GM21528 (cell line): ENCODE data around the gene BDP1.
"Not testable (repeated sequence)": the region's sequence is repeated elsewhere in the genome, so short reads cannot be mapped to it uniquely, and the experiment has no call there.

Experiments used
- ATAC-seq: cut with Tn5 transposase; IDR thresholded peaks from one replicate; pipeline ENCODE4 v1.9.1; 2021; ENCODE audit warnings: mild to moderate bottlenecking, moderate library complexity; ENCODE audit not compliant: unreplicated experiment, low FRiP score

BDP1 gene

DNA sequence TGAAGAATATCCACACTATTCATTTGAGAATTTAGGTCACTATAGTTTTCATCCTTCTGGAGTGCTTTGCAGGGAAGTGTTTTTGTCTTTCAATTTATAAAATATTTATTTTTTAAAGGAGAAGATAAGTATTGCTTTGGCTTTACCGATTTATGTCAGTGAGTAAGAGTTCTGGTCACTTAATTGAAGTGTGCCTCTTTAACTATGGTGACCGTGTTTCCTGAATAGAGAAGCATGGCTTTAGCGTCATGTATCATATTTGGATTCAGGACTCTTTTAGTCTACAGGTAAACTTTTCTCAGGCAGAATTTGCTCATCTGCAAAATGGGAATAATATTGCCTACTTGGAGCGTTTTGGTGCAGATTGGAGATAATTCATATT, 902 bp downstream of the BDP1 start:
- peak; percentile 12 for ATAC-seq

DNA sequence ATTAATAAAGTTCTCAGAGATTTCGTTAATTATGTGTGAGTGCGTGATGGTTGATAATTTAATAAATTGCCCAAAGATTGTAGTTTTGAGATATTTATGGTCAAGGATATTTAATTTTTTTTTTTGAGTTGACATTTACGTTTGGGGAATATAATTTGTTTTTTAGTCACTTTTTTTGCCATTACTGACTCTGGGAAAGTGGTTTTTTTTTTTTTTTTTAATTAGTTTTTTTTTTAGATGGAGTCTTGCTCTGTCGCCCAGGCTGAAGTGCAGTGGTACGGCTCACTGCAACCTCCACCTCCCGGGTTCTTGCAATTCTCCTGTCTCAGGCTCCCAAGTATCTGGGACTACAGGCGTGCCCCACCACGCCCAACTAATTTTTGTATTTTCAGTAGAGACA, 1.7 kb downstream of the BDP1 start:
- ATAC-seq: no peak

DNA sequence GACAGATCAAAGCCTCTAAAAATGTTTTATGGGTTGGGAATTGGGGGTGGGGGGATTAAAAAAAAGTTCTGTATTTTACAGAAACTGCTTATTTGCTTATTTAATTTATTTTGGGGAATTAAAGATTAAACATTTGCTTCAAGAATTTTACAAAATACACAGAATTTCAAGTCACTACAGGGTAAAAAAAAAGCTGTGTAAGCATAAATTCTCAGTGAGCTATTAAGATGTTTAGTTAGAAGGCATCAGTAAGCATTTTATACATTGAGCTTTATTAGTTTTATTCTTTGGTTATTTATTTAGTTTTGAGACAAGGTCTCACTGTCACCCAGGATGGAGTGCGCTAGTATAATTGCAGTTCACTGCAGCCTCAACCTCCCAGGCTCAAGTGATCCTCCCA, 5.2 kb downstream of the BDP1 start:
- no peak for ATAC-seq

DNA sequence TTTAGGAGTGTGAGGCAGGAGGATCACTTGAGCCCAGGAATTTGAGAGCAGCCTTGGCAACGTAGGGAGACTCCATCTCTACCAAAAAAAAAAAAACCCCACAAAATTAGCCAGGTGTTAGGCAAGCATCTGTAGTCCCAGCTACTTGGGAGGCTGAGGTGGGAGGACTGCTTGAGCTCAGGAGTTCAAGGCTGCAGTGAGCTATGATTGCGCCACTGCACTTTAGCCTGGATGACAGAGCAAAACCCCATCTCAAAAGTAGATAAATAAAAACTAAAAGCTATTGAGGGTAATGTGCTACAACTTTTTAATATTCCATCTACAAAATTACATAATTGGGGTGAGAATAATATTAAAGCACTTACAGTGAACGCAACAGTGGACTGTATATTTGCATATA, 5.9 kb downstream of the BDP1 start:
- ATAC-seq: no peak

DNA sequence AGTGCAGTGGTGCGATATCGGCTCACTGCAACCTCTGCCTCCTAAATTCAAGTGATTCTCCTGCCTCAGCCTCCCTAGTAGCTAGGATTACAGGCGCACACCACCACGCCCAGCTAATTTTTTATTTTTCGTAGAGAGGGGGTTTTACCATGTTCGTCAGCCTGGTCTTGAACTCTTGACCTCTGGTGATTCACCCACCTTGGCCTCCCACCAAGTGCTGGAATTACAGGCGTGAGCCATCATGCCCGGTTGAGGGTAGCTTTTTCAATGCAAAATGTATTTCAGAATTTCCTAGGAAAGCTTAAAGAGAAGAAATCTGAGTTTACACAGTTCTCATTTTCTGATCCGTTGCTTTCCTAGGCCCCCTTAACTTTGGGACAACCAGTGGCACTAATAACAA, 15.7 kb downstream of the BDP1 start:
- no peak for ATAC-seq

DNA sequence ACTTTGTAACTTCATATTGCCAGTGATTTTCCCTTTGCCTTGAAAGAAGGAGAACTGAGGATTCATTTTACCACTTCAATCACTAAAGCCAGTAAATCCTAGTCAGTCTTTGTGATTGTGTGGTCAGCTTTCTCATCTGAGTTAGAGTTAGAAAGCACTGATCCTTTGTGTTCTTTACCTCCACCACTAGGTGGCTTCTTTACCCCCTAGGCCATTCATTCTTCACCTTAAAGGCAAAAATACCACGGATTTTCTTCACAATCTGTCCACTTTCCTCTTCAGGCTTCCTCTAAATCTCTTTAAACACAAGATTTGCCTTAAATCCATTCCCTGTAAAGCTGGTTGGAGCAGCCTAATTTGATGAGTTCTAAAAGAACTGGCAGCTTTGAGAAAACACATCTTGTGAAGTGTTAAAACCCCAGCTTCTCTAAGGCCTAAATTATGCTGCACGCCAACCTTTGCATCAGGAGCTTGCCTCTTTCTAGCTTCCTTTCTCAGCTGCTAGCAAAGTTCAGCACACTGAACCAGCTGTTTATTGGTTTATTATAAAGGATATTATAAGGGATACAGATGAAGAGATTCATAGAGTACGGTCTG, 20.4 kb downstream of the BDP1 start:
- ATAC-seq: no peak

DNA sequence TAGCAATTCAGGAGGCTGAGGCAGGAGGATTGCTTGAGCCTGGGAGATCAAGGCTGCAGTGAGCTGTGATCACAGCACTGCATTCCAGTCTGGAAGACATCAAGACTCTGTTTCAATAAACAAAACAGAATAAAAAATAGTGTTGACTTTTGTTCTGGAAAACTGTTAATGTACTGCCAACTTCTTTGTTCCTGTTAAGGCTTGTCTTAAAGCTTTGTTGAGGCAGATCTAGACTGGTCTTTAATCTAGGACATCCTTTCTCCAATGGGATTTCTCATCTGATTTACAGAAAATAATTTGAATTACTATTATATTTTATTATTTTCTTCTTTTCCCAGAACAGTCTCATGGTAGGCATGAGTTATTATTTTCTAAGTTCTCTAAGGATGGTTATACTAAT, 26.0 kb downstream of the BDP1 start:
- ATAC-seq: no peak

DNA sequence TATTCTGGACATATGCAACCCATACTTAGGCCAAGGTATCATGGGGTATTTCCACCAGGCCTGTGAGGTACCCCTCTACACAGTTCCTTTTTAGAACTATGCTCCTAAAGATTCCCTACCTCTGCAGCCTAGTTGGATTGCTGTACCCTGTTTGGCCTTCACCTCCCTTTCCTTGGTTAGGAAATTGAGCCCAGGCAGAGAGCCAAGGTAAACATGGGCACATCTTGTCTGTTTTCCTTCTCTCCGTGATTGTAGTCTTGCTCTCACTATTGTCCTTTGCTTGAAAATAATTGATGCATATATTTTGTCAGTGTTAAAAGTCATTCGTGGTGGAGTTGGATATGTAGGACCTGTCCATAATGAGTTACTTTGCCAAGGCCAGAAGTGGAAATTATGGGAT, 26.7 kb downstream of the BDP1 start:
- ATAC-seq: no peak

DNA sequence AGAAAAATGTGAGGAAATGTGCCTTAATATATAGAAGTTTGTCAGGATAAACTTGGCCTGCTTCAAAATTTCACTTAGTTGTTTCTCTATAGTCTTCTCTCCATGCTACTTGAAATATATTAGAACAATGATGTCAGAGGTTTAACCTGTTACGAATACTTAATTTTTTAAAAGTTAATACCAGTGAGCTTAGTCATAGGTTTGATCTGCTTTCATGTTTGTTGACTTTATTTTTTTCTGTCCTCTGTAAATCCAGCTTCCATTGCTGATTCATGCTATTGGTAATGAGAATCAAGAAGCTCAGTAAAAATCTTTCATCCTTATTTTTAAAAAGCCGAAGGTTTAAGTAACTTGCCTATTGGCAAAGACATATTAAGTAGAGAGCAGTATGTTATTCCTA, 27.9 kb downstream of the BDP1 start:
- ATAC-seq: no peak

DNA sequence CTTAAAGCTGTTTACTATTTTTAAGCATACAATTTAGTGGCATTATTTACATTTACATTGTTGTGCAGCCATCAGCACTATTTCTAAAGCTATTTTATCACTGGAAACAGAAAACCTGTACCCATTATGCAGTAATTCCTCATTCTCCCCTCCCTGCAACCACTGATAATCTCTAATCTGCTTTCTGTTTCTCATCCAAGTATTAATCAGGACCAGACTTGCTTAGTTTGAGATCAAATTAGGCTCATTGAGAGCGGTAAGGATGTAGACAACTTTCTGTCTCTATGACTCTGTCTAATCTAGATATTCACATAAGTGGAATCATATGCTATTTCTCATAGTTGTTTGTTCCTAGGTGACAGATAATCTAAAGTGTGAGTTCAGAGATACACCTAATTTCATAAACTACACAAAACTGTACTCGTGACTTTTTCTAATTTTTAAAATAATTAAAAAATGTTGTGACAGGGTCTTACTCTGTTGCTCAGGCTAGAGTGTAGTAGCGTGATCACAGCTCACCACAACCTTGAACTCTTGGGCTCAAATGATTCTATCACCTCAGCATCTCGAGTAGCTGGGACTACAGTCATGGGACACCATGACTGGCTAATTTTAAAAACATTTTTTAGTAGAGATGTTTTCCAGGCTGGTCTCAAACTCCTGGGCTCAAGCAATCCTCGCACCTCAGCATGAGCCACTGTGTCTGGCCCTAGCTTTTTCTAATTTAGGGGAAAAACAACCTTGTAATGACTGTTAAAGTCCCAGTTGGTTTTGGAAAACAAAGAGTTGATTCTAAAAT, 37.6 kb downstream of the BDP1 start:
- no peak for ATAC-seq

DNA sequence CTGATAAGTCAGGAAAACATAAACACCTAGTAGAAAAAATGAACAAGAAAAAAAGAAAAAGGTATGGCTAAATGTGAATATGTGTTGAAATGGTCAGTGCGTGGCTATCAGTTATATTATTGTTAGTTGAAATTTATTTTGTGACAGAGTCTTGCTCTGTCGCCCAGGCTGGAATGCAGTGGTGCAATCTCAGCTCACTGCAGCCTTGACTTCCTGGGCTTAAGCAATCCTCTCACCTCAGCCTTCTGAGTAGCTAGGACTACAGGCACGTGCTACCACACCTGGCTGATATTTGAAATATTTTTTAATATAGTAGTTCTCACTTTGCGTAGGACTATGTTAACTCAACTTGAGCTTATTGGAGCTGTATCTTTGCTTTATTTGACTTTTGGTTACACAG, 38.8 kb downstream of the BDP1 start:
- not testable (repeated sequence) for ATAC-seq

DNA sequence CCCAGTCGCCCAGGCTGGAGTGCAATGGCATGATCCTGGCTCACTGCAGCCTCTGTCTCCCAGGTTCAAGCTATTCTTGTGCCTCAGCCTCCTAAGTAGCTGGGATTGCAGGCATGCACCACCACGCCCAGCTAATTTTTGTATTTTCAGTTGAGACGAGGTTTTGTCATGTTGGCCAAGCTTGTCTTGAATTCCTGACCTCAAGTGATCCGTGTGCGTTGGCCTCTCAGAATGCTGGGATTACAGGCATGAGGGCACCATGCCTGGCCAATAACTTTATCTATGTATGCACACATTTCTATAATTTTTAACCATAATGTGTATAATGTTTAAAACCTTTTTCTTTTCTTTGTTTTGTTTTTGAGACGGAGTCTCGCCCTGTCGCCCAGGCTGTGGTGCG, 43.3 kb downstream of the BDP1 start:
- ATAC-seq: not testable (repeated sequence)

DNA sequence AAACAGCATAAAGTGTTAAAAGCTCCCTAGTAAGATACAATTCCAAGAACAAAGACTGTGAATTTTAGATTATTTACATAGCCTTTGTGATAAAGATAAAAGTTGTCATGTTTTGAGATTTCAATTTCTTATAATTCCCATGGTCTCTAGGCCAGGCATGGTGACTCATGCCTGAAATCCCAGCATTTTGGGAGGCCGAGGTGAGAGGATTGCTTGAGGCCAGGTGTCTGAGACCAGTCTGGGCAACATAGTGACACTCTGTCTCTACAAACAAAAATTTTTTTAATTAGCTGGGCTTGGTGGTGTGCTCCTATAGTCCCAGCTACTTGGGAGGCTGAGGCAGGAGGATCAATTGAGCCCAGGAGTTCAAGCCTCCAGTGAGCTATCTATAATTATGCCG, 48.1 kb downstream of the BDP1 start:
- ATAC-seq: no peak

DNA sequence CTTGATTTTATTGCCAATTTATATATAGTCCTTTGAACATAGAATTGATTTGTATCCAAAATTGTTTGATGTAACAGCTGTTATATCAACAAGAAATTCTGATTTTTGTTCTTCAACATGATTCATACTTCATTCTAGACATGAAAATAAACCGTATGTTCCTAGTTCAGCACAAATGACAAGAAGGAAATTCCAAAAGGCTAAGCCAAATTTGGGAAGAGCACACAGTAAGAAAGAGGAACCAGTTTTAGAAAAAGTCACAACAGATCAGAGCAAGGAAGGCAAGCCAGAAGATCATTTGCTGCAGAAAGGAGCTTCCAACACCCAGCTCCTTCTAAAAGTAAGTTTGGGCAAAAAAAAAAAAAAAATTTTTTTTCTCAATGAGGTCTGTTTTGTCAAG, 66.7 kb downstream of the BDP1 start:
- ATAC-seq: no peak

DNA sequence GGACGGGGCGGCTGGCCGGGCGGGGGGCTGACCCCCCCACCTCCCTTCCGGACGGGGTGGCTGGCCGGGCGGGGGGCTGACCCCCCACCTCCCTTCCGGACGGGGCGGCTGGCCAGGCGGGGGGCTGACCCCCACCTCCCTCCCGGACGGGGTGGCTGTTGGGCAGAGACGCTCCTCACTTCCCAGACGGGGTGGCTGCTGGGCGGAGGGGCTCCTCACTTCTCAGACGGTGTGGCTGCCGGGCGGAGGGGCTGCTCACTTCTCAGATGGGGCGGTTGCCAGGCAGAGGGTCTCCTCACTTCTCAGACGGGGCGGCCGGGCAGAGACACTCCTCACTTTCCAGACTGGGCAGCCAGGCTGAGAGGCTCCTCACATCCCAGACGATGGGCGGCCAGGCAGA, 70.2 kb downstream of the BDP1 start:
- not testable (repeated sequence) for ATAC-seq

DNA sequence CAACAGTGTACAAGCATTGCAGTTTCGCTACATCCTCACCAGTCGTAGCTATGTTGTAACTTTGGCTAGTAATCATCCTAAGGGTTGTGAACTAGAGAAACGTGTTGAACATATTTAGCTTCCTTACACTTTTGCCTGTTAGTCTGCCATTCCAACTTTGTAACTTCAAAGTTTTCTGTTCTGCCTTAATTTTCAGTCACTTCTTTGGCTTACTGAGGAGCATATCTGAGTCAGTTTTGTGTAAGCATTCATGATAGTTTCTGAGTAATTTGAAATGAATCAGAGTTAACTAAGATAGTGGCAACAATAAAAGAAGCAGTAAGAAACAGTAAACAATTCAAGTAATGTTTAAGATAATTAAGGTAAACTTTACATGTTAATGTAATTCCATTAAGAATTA, 72.8 kb downstream of the BDP1 start:
- ATAC-seq: no peak

DNA sequence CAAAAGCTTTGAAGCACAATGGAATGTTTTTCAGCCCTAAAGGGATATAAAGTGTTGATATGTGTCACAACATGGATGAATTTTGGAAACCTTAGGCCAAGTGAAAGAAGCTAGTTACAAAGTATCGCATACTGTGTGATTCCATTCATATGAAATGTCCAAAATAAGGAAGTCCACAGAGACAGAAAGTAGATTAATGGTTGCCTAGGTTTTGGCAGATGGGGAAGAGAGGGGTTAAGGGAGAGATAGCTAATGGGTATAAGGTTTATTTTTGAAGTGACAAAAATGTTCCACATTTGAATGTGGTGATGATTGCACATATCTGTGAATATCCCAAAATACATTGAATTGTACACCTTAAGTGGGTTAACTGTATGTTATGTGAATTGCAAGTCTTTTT, 74.2 kb downstream of the BDP1 start:
- ATAC-seq: no peak

DNA sequence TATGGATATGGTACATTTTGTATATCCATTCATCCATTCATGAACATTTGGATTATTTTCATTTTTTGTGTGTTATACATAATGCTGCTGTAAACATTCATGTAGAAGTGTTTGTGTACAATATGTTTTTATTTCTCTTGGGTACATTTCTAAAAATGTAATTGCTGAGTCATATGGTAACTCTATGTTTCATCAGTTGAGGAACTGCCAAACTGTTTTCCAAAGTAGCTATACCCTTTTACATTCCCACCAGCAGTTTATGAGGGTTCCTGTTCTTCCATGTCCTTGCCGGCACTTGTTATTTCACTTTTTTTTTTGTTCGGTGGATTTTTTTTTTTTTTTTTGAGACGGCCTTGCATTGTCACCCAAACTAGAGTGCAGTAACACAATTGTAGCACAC, 77.7 kb downstream of the BDP1 start:
- ATAC-seq: no peak

DNA sequence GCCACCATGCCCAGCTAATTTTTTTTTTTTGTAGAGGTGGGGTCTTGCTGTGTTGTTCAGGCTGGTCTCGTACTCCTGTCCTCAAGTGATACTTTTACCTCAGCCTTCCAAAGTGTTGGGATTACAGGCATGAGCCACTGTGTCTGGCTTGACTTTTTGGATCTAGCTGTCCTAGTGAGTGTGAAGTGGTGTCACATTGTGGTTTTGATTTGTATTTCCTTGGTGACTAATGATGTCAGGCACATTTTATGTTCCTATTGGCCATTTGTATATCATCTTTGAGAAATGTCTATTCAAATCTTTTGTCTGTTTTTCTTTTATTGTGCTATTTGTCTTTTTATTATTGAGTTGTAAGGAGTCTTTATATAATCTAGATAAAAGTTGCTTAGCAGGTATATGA, 78.2 kb downstream of the BDP1 start:
- ATAC-seq: no peak

DNA sequence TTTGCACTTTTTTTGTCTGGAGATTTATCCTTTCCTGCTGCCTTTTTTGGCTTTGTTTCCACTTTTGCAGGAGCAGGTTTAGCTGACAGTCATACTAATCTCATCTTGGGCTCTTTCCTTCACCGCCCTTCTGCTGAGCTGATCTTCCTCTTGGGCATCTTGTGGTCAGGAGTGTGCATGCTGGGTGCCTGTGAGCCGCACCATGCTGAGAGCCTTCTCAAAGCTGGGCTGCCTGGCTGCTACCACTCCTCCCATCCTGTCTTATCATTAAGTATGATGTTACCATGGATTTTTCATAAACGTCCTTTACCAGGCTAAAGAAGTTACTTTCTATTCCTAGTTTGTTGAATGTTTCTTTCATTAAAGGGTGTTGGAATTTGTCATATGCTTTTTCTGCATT, 82.2 kb downstream of the BDP1 start:
- no peak for ATAC-seq

DNA sequence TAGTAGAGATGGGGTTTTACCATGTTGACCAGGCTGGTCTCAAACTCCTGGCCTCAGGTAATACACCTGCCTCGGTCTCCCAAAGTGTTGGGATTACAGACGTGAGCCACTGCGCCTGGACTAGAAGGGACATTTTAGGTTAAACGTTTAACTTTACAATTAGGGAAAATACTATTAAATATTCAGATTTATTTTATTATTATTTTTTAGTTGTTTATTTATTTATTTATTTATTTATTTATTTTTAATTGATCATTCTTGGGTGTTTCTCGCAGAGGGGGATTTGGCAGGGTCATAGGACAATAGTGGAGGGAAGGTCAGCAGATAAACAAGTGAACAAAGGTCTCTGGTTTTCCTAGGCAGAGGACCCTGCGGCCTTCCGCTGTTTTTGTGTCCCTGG, 95.4 kb downstream of the BDP1 start:
- ATAC-seq: not testable (repeated sequence)

DNA sequence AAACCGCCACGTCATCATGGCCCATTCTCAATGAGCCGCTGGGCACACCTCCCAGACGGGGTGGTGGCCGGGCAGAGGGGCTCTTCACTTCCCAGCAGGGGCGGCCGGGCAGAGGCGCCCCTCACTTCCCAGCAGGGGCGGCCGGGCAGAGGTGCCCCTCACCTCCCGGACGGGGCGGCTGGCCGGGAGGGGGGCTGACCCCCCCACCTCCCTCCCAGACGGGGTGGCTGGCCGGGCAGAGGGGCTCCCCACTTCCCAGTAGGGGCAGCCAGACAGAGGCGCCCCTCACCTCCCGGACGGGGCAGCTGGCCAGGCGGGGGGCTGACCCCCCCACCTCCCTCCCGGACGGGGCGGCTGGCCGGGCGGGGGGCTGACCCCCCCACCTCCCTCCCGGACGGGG, 96.1 kb downstream of the BDP1 start:
- not testable (repeated sequence) for ATAC-seq
